PC-9 (cell line): ENCODE measurements around the gene PRMT1. TPM values are rescaled to one million over a fixed set of nuclear protein-coding genes. Genes with fewer than 3 reads are reported as not detected.
A peak's percentile ranks its signal among the peaks of the same experiment; 100 is the strongest.
"Not testable (repeated sequence)": the region's sequence is repeated elsewhere in the genome, so short reads cannot be mapped to it uniquely, and the experiment has no call there.

Experiments used
- BruUV-seq: library from RNA; stranded (reverse); fragments of 400-500 nt; replicated peaks from 2 replicates; lab custom pipeline; 2021; lab: Mats Ljungman, UMichigan
- CTCF ChIA-PET: fragments of 300-600 bp; sonication (Branson Sonifier 250); formaldehyde crosslinking; loops from one replicate; lab custom pipeline; 2022; ENCODE audit warnings: antibody characterized with exemption; lab: Charles Lee
- POLR2A ChIA-PET: fragments of 300-600 bp; sonication (Branson Sonifier 250); formaldehyde crosslinking; loops from one replicate; lab custom pipeline; 2022; ENCODE audit warnings: antibody characterized with exemption; ENCODE audit not compliant: unreplicated experiment; lab: Charles Lee
- DNase-seq, 2 experiments: peaks; one replicate each; pipeline versions ENCODE4 v3.0.0 to v3.0.0-alpha.2; 2015 to 2022; ENCODE audit warnings: mixed read lengths in 1 of 2
- H2AFZ ChIP-seq: fragments of 200-600 bp; sonication (generic); 2 replicates; pipeline ENCODE4 v1.8.1; 2017; ENCODE audit warnings: antibody characterized with exemption
- H3F3A ChIP-seq: fragments of 200-600 bp; sonication (generic); 2 replicates; pipeline ENCODE4 v1.8.1; 2017; ENCODE audit warnings: antibody characterized with exemption, mild to moderate bottlenecking, low read depth; ENCODE audit not compliant: insufficient read depth
- H3K27ac ChIP-seq: fragments of 200-600 bp; sonication (generic); 2 replicates; pipeline ENCODE4 v1.6.1; 2016; ENCODE audit warnings: mixed run types
- H3K27me3 ChIP-seq: fragments of 200-600 bp; sonication (generic); 2 replicates; pipeline ENCODE4 v1.6.1; 2016; ENCODE audit warnings: low read depth, mixed run types; ENCODE audit not compliant: insufficient read depth
- H3K36me3 ChIP-seq: fragments of 200-600 bp; sonication (generic); 2 replicates; pipeline ENCODE4 v1.6.1; 2016; ENCODE audit warnings: low read depth, mixed run types
- H3K4me1 ChIP-seq: fragments of 200-600 bp; sonication (generic); replicated peaks from 2 replicates; pipeline ENCODE4 v1.6.1; 2016; ENCODE audit warnings: mixed run types; ENCODE audit not compliant: insufficient read depth
- H3K4me2 ChIP-seq: fragments of 200-600 bp; sonication (generic); 2 replicates; pipeline ENCODE4 v1.6.1; 2017; ENCODE audit warnings: mixed run types
- H3K4me3 ChIP-seq: fragments of 200-600 bp; sonication (generic); 2 replicates; pipeline ENCODE4 v1.6.1; 2016; ENCODE audit warnings: mixed run types
- H3K79me2 ChIP-seq: fragments of 200-600 bp; sonication (generic); 2 replicates; pipeline ENCODE4 v1.6.1; 2017; ENCODE audit warnings: low read depth, mixed run types
- H3K9me2 ChIP-seq: fragments of 200-600 bp; sonication (generic); 2 replicates; pipeline ENCODE4 v1.8.1; 2017; ENCODE audit warnings: mild to moderate bottlenecking; ENCODE audit not compliant: insufficient read depth
- H3K9me3 ChIP-seq: fragments of 200-600 bp; sonication (generic); 2 replicates; pipeline ENCODE4 v1.8.1; 2016; ENCODE audit warnings: low read depth; ENCODE audit not compliant: insufficient read depth
- H4K20me1 ChIP-seq: fragments of 200-600 bp; sonication (generic); 2 replicates; pipeline ENCODE4 v1.8.1; 2017; ENCODE audit not compliant: insufficient read depth
- EZH2 ChIP-seq: fragments of 200-600 bp; sonication (generic); IDR thresholded peaks from 2 replicates; pipeline ENCODE4 v1.8.0; 2017; ENCODE audit warnings: antibody characterized with exemption, low read depth
- intact Hi-C: fragments of 100-400 bp; cut with micrococcal nuclease; formaldehyde crosslinking; loops from one replicate; pipeline ENCODE4 v1.10.0; 2022; ENCODE audit not compliant: unreplicated experiment
- total RNA-seq: library from RNA; stranded (reverse); gene quantifications from 2 replicates; pipeline ENCODE4 v1.2.3, GENCODE V29; 2021
- TF ChIP-seq, protein P1 (sequence below): fragments of 200-600 bp; sonication (generic); conservative IDR thresholded peaks from 2 replicates; pipeline ENCODE4 v1.6.1; 2017; ENCODE audit warnings: mixed run types, antibody characterized with exemption, mild to moderate bottlenecking, moderate library complexity

The PRMT1 gene
- total RNA-seq, 1 experiment from 2014 or later: 261 TPM

DNA sequence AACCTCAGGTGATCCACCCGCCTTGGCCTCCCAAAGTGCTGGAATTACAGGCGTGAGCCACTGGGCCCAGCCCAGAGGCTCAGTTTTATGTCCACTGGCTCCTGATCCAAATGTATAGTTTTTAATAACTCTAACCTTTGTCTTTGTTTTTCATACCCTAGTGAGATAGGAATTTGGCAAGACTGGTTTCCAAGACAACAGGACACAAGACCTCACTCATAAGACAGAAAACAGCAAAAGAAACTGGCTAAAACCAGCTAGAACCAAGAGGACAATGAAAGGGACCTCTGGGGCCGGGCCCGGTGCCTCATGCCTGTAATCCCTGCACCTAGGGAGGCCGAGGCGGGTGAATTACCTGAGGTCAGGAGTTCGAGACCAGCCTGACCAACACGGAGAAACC is 41.4 kb downstream of the PRMT1 start:
- no peaks in the 10 kb centered on the region for H4K20me1 ChIP-seq
- no peaks in the 10 kb centered on the region for H3K79me2 ChIP-seq
- H3F3A ChIP-seq: peaks cover 6% of the 10 kb centered on the region
- ChIA-PET POLR2A (no interaction called here), CTCF (interaction anchor here (0.6 to 1.0 kb wide), 5 partner anchors 12 to 160 kb away, joined by 3 to 10 read pairs (median 3); no protein-coding TSS in a partner anchor)
- no peaks in the 10 kb centered on the region for H3K36me3 ChIP-seq
- no peak overlapping the region for H3K4me3 ChIP-seq
- peaks cover 13% of the 10 kb centered on the region for H3K4me1 ChIP-seq
- BruUV-seq: no TSS peak
- no peak for DNase-seq
- no peaks in the 10 kb centered on the region for H3K9me2 ChIP-seq
- no peak overlapping the region for H3K27ac ChIP-seq
- intact Hi-C loops: no loop called here
- no peaks in the 10 kb centered on the region for H3K27me3 ChIP-seq
- no peaks in the 10 kb centered on the region for H3K9me3 ChIP-seq
- no peak overlapping the region for H2AFZ ChIP-seq
- H3K4me2 ChIP-seq: peak overlapping the region; percentile 9; the same call in 1 of the 2 replicates
- TF ChIP-seq, protein P1, sequence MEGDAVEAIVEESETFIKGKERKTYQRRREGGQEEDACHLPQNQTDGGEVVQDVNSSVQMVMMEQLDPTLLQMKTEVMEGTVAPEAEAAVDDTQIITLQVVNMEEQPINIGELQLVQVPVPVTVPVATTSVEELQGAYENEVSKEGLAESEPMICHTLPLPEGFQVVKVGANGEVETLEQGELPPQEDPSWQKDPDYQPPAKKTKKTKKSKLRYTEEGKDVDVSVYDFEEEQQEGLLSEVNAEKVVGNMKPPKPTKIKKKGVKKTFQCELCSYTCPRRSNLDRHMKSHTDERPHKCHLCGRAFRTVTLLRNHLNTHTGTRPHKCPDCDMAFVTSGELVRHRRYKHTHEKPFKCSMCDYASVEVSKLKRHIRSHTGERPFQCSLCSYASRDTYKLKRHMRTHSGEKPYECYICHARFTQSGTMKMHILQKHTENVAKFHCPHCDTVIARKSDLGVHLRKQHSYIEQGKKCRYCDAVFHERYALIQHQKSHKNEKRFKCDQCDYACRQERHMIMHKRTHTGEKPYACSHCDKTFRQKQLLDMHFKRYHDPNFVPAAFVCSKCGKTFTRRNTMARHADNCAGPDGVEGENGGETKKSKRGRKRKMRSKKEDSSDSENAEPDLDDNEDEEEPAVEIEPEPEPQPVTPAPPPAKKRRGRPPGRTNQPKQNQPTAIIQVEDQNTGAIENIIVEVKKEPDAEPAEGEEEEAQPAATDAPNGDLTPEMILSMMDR: no peak
- no peak for TF ChIP-seq EZH2

DNA sequence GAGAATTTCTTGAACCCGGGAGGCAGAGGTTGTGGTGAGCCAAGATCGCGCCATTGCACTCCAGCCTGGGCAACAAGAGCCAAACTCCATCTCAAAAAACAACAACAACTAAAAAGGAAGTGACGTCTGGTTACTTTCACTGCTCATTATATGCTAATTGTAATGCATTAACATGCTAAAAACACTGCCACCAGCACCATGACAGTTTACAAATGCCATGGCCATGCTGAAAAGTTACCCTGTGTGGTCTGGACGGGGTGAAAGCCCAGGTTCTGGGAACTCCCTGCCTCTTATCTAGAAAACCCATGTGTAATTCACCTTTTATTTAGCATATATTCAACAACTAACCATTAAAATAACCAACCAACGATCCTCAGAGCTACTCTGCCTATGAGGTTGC is 41.9 kb downstream of the PRMT1 start:
- intact Hi-C loops: no loop called here
- H3K9me3 ChIP-seq: no peaks in the 10 kb centered on the region
- no peak overlapping the region for H2AFZ ChIP-seq
- ChIA-PET POLR2A (no interaction called here), CTCF (interaction anchor here (0.6 to 0.7 kb wide), 2 partner anchors 43 to 161 kb away, joined by 3 read pairs; no protein-coding TSS in a partner anchor)
- H3K36me3 ChIP-seq: no peaks in the 10 kb centered on the region
- no peaks in the 10 kb centered on the region for H3K27me3 ChIP-seq
- no peak for TF ChIP-seq EZH2
- TF ChIP-seq, protein P1: no peak
- BruUV-seq: no TSS peak
- H3K4me2 ChIP-seq: no peak overlapping the region
- H3K4me3 ChIP-seq: no peak overlapping the region
- H3K79me2 ChIP-seq: no peaks in the 10 kb centered on the region
- no peaks in the 10 kb centered on the region for H3K9me2 ChIP-seq
- no peak overlapping the region for H3K27ac ChIP-seq
- no peak for DNase-seq
- no peaks in the 10 kb centered on the region for H4K20me1 ChIP-seq
- H3F3A ChIP-seq: peaks cover 6% of the 10 kb centered on the region
- peaks cover 13% of the 10 kb centered on the region for H3K4me1 ChIP-seq

DNA sequence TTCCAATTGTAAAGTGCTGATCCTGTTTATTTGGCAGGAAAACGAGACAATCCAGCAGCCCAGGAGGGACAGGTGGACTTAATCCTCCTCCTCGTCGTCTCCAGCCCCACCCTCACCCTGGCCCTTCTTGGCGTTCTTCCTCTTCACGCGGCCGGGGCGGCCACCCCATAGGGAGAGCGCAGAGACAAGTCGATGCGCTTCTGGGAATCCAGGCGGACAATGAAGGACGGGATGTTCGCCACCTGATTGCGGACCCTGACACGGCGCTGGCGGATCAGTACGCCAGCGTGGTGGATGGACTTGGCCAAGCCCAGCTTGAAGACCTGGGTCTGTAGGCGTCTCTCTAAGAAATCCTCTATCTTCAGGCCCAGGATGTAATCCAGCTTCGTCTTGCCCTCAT is 42.3 kb downstream of the PRMT1 start:
- intact Hi-C loops, H3K4me2 ChIP-seq, H3K9me2 ChIP-seq, H4K20me1 ChIP-seq, H3K36me3 ChIP-seq, H3K9me3 ChIP-seq, H2AFZ ChIP-seq, H3K79me2 ChIP-seq, DNase-seq, H3K27ac ChIP-seq, H3K27me3 ChIP-seq, H3F3A ChIP-seq, H3K4me3 ChIP-seq, BruUV-seq: not testable (repeated sequence)
- H3K4me1 ChIP-seq: peaks cover 15% of the 10 kb centered on the region
- POLR2A ChIA-PET: interaction anchor here (0.6 kb wide), 1 partner anchor 77 kb away, joined by 17 read pairs; the partner anchor contains the start of gene SCAF1
- CTCF ChIA-PET: interaction anchor here (0.6 kb wide), 2 partner anchors 277 to 618 kb away, joined by 7 to 8 read pairs; no protein-coding TSS in a partner anchor
